Body of pancreas (tissue), 4 donors: ENCODE data around the gene GNAI1. TPM values are rescaled to one million over a fixed set of nuclear protein-coding genes. Genes with fewer than 3 reads are reported as not detected.

Experiments used
- ATAC-seq: fragments of 150-250 bp; one replicate; pipeline ENCODE4 v1.9.1; 2016
- DNase-seq, 4 donors: peaks; one replicate each; pipeline ENCODE4 v3.0.0-alpha.2; 2019
- H3K27ac ChIP-seq, 4 donors: fragments of 200-600 bp; sonication (generic); 1 replicate in 3 of 4; 2 replicates in 1 of 4; pipeline versions ENCODE4 v1.5.1 to v1.6.1; 2016 to 2019; ENCODE audit warnings: mild to moderate bottlenecking in 1 of 4, mixed read lengths in 1 of 4, moderate library complexity in 1 of 4
- H3K27me3 ChIP-seq, 2 donors: fragments of 200-600 bp; sonication (generic); one replicate each; pipeline ENCODE4 v1.6.0; 2016; ENCODE audit warnings: mild to moderate bottlenecking in 1 of 2
- H3K36me3 ChIP-seq, 2 donors: fragments of 200-600 bp; sonication (generic); replicated peaks in 1 of 2; 2 replicates each; pipeline ENCODE4 v1.5.1; 2016; ENCODE audit warnings: low read depth in 2 of 2; ENCODE audit not compliant: insufficient read depth in 1 of 2
- H3K4me1 ChIP-seq: fragments of 200-600 bp; sonication (generic); one replicate; pipeline ENCODE4 v1.6.0; 2016
- H3K4me3 ChIP-seq, 2 donors: fragments of 200-600 bp; sonication (generic); 1 replicate in 1 of 2; 2 replicates in 1 of 2; pipeline ENCODE4 v1.5.1; 2016 to 2019
- H3K9me3 ChIP-seq, 3 donors: fragments of 200-600 bp; sonication (generic); 1 replicate in 2 of 3; 2 replicates in 1 of 3; pipeline ENCODE4 v1.5.1; 2016
- CTCF ChIP-seq, 7 experiments: fragments of 450-650 bp in 4 of 7; fragments of 200-600 bp in 3 of 7; sonication (generic) in 3 of 7; IDR thresholded peaks; one replicate each; pipeline ENCODE4 v1.5.1; 2016 to 2019; ENCODE audit warnings: antibody characterized with exemption in 7 of 7
- POLR2A ChIP-seq, 3 donors: fragments of 450-650 bp; IDR thresholded peaks; one replicate each; pipeline ENCODE4 v1.6.1; 2016; ENCODE audit warnings: antibody characterized with exemption in 3 of 3, mild to moderate bottlenecking in 2 of 3
- WGBS, 2 donors: methylation state at CpG; one replicate each; pipeline ENCODE4 v1.1.5; 2017; 5-methylcytosine and 5-hydroxymethylcytosine counted together
- intact Hi-C: fragments of 100-400 bp; cut with DNase I; formaldehyde crosslinking; loops from one replicate; pipeline ENCODE4 v1.15.1; 2023
- small RNA-seq: library from RNA; depleted of rRNA; stranded (forward); fragments of <200 nt; gene quantifications from one replicate; pipeline ENCODE3, GENCODE V24; 2016
- total RNA-seq, 2 donors: library from RNA; depleted of rRNA; stranded (reverse); fragments of >200 nt; gene quantifications; one replicate each; pipeline ENCODE4 v1.1.0, GENCODE V29; 2016

The GNAI1 gene
- total RNA-seq, 2 donors from 2014 or later = 9.1 to 16.5 TPM

DNA sequence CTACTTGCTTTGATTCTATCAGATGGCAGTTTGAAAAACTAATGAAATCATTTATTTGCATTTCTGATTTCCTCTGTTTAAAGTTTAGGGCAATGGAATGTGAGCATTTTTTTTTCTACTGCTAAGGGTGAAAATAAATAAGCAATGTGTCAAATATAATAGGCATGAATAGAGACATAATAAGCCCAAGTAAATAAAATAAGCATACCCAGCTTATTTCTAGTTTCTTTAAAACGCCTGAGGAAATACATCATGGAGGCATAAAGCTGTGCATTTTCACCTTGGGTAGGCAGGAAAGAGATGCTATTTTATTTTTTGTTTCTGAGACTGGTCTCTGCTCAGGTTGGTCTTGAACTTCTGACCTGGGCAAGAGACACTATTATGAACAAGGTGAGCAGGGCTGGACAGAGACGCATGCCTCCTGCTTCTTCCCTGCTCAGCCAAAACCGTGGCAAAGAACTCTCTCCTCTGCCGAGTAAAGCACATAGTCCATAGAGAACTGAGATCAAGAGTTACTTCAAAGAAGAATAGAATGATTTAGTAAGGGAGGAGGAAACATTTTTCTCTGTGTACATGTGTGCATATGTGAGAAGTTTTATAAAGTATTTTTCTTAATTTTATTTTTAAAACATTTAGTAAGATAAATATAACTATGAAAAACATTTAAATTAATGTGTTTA lies 138.1 kb downstream of the GNAI1 start:
- H3K4me3 ChIP-seq = no peak overlapping the region
- no peak overlapping the region for H3K27ac ChIP-seq
- no peaks in the 10 kb centered on the region for H3K9me3 ChIP-seq
- ATAC-seq (no peak), DNase-seq (no peak)
- no peaks in the 10 kb centered on the region for H3K27me3 ChIP-seq
- WGBS, 2 donors = 58 to 66% methylated on average over 4 of the region's 4 CpGs
- TF ChIP-seq POLR2A (IDR thresholded peaks at IDR 0.05) (no peak), CTCF (IDR thresholded peaks at IDR 0.05) (no peak)
- peaks cover 1% of the 10 kb centered on the region for H3K4me1 ChIP-seq
- no peaks in the 10 kb centered on the region for H3K36me3 ChIP-seq
- intact Hi-C loops = no loop called here

DNA sequence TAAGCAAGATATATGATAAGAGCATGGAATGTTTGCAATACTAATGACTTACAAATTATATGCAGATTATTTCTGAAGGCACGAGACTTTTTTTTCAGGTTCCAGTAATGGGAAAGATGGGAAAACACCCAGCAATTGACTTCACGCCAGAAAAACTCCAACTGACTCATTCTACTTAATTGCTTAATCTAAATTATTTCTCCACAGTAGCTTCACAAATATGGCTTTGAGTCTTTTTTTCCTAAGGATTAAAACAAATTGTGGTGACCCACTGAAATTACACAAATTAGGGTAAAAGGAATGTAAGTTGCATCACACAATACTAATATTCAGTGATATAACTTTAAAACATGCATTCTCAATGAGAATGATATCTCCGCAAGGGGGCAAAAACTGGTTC lies 138.7 kb downstream of the GNAI1 start:
- intact Hi-C loops = no loop called here
- no peaks in the 10 kb centered on the region for H3K36me3 ChIP-seq
- no peaks in the 10 kb centered on the region for H3K9me3 ChIP-seq
- no peak overlapping the region for H3K4me3 ChIP-seq
- TF ChIP-seq CTCF (IDR thresholded peaks at IDR 0.05) (no peak), POLR2A (IDR thresholded peaks at IDR 0.05) (no peak)
- H3K27ac ChIP-seq = no peak overlapping the region
- H3K4me1 ChIP-seq = peaks cover 6% of the 10 kb centered on the region
- no peak for DNase-seq
- no peaks in the 10 kb centered on the region for H3K27me3 ChIP-seq
- 68 to 76% methylated on average over 3 of the region's 3 CpGs for WGBS, 2 donors
- no peak for ATAC-seq

DNA sequence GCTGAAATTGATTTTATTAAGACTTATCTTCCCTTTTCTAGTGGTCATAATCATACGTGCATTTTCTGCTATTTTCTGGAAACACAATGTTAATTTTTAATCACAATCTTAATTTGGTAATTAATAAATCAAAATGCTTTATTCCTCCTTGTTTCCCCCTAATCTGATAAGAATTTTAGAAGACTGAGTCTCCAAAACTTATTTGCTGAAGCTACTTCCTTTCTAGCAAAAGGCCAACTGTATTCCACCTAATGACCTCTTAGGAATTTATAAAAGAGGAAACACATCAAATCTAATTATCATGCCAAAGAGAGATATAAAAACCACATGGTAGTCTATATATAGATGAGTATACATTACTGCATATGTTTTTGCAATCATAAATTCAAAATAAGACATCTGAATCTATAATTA lies 140.6 kb downstream of the GNAI1 start:
- H3K36me3 ChIP-seq = no peaks in the 10 kb centered on the region
- 38 to 41% methylated on average over 1 of the region's 1 CpG for WGBS, 2 donors
- no peak overlapping the region for H3K4me3 ChIP-seq
- ATAC-seq (no peak), DNase-seq (no peak)
- no peak overlapping the region for H3K27ac ChIP-seq
- H3K27me3 ChIP-seq = no peaks in the 10 kb centered on the region
- H3K9me3 ChIP-seq = no peaks in the 10 kb centered on the region
- peaks cover 14% of the 10 kb centered on the region for H3K4me1 ChIP-seq
- TF ChIP-seq POLR2A (IDR thresholded peaks at IDR 0.05) (no peak), CTCF (IDR thresholded peaks at IDR 0.05) (no peak)
- intact Hi-C loops = no loop called here

Small RNAs within 50 kb of the gene (small RNA-seq; reads per million reads assigned to genes)
- not detected for gene RN7SL869P
